ENCODE results near the gene HCFC1R1. TPM values are rescaled to one million over a fixed set of nuclear protein-coding genes. Genes with fewer than 3 reads are reported as not detected.
A peak's percentile ranks its signal among the peaks of the same experiment; 100 is the strongest.

Gene HCFC1R1
- total and polyA plus RNA-seq, 5 donors from 2014 or later = 12.9 to 20.7 (median 18.2) TPM

GRCh38 chr16:2996298-2996697, 27.4 kb downstream of the HCFC1R1 start:
- no peaks in the 10 kb centered on the region for H3K36me3 Mint-ChIP-seq
- no peaks in the 10 kb centered on the region for H3K4me1 ChIP-seq (ENCODE audit: control insufficient read depth, insufficient read depth, low read length, poor library complexity, severe bottlenecking)
- peaks cover 8% of the 10 kb centered on the region for H3K27me3 Mint-ChIP-seq
- no peaks in the 10 kb centered on the region for H3K4me1 Mint-ChIP-seq
- no peaks in the 10 kb centered on the region for H3K9me3 ChIP-seq (ENCODE audit: control insufficient read depth in 2 of 2, low read length in 2 of 2)
- no peaks in the 10 kb centered on the region for H3K9me3 Mint-ChIP-seq
- no peak overlapping the region for H3K4me3 ChIP-seq (ENCODE audit: low read depth, low read length)
- no peaks in the 10 kb centered on the region for H3K27me3 ChIP-seq (ENCODE audit: control insufficient read depth, insufficient read depth, low read length)
- no peak overlapping the region for H3K4me3 Mint-ChIP-seq
- no peak overlapping the region for H3K27ac ChIP-seq (ENCODE audit: insufficient read depth, low read length, poor library complexity, severe bottlenecking)
- no peak for DNase-seq
- H3K27ac Mint-ChIP-seq = no peak overlapping the region
- ATAC-seq (ENCODE audit: low read depth in 2 of 2) = no peak
- no peaks in the 10 kb centered on the region for H3K36me3 ChIP-seq (ENCODE audit: control insufficient read depth, insufficient read depth, low read length)

- no peak overlapping the region for H3K4me3 Mint-ChIP-seq
- Histone ChIP-seq H3K4me3 (ENCODE audit: low read depth, low read length) (no peak overlapping the region), H3K4me1 (ENCODE audit: control insufficient read depth, insufficient read depth, low read length, poor library complexity, severe bottlenecking) (no peaks in the 10 kb centered on the region), H3K36me3 (ENCODE audit: control insufficient read depth, insufficient read depth, low read length) (no peaks in the 10 kb centered on the region), H3K9me3 (ENCODE audit: control insufficient read depth in 2 of 2, low read length in 2 of 2) (no peaks in the 10 kb centered on the region), H3K27me3 (ENCODE audit: control insufficient read depth, insufficient read depth, low read length) (no peaks in the 10 kb centered on the region), H3K27ac (ENCODE audit: insufficient read depth, low read length, poor library complexity, severe bottlenecking) (no peak overlapping the region)
- peaks cover 6% of the 10 kb centered on the region for H3K27me3 Mint-ChIP-seq
- no peaks in the 10 kb centered on the region for H3K36me3 Mint-ChIP-seq
- H3K27ac Mint-ChIP-seq = no peak overlapping the region
- no peak for DNase-seq
- no peaks in the 10 kb centered on the region for H3K9me3 Mint-ChIP-seq
- no peaks in the 10 kb centered on the region for H3K4me1 Mint-ChIP-seq
- ATAC-seq (ENCODE audit: low read depth in 2 of 2) = no peak
Observed at GRCh38 chr16:2992383-2993081, 31.2 kb downstream of the HCFC1R1 start.

GRCh38 chr16:2991566-2992261, 32.0 kb downstream of the HCFC1R1 start:
- H3K9me3 Mint-ChIP-seq = no peaks in the 10 kb centered on the region
- peaks cover 6% of the 10 kb centered on the region for H3K27me3 Mint-ChIP-seq
- no peak overlapping the region for H3K4me3 ChIP-seq (ENCODE audit: low read depth, low read length)
- ATAC-seq (ENCODE audit: low read depth in 2 of 2) (no peak), DNase-seq (no peak)
- no peaks in the 10 kb centered on the region for H3K36me3 ChIP-seq (ENCODE audit: control insufficient read depth, insufficient read depth, low read length)
- H3K36me3 Mint-ChIP-seq = no peaks in the 10 kb centered on the region
- no peak overlapping the region for H3K4me3 Mint-ChIP-seq
- H3K4me1 ChIP-seq (ENCODE audit: control insufficient read depth, insufficient read depth, low read length, poor library complexity, severe bottlenecking) = no peaks in the 10 kb centered on the region
- H3K9me3 ChIP-seq (ENCODE audit: control insufficient read depth in 2 of 2, low read length in 2 of 2) = no peaks in the 10 kb centered on the region
- no peaks in the 10 kb centered on the region for H3K27me3 ChIP-seq (ENCODE audit: control insufficient read depth, insufficient read depth, low read length)
- H3K27ac Mint-ChIP-seq = no peak overlapping the region
- no peaks in the 10 kb centered on the region for H3K4me1 Mint-ChIP-seq
- no peak overlapping the region for H3K27ac ChIP-seq (ENCODE audit: insufficient read depth, low read length, poor library complexity, severe bottlenecking)

- H3K27ac ChIP-seq (ENCODE audit: insufficient read depth, low read length, poor library complexity, severe bottlenecking) = no peak overlapping the region
- Mint-ChIP-seq H3K4me1 (no peaks in the 10 kb centered on the region), H3K9me3 (no peaks in the 10 kb centered on the region), H3K27ac (no peak overlapping the region), H3K36me3 (no peaks in the 10 kb centered on the region), H3K27me3 (peaks cover 6% of the 10 kb centered on the region), H3K4me3 (no peak overlapping the region)
- ATAC-seq (ENCODE audit: low read depth in 2 of 2) = no peak
- no peaks in the 10 kb centered on the region for H3K9me3 ChIP-seq (ENCODE audit: control insufficient read depth in 2 of 2, low read length in 2 of 2)
- no peaks in the 10 kb centered on the region for H3K27me3 ChIP-seq (ENCODE audit: control insufficient read depth, insufficient read depth, low read length)
- H3K4me1 ChIP-seq (ENCODE audit: control insufficient read depth, insufficient read depth, low read length, poor library complexity, severe bottlenecking) = no peaks in the 10 kb centered on the region
- no peak overlapping the region for H3K4me3 ChIP-seq (ENCODE audit: low read depth, low read length)
- DNase-seq = no peak
- no peaks in the 10 kb centered on the region for H3K36me3 ChIP-seq (ENCODE audit: control insufficient read depth, insufficient read depth, low read length)
Observed at GRCh38 chr16:2990891-2991290, 32.9 kb downstream of the HCFC1R1 start.

GRCh38 chr16:2988590-2989099, 35.1 kb downstream of the HCFC1R1 start:
- Histone ChIP-seq H3K27me3 (ENCODE audit: control insufficient read depth, insufficient read depth, low read length) (no peaks in the 10 kb centered on the region), H3K9me3 (ENCODE audit: control insufficient read depth in 2 of 2, low read length in 2 of 2) (no peaks in the 10 kb centered on the region), H3K4me3 (ENCODE audit: low read depth, low read length) (no peak overlapping the region), H3K4me1 (ENCODE audit: control insufficient read depth, insufficient read depth, low read length, poor library complexity, severe bottlenecking) (peaks cover 4% of the 10 kb centered on the region), H3K36me3 (ENCODE audit: control insufficient read depth, insufficient read depth, low read length) (no peaks in the 10 kb centered on the region), H3K27ac (ENCODE audit: insufficient read depth, low read length, poor library complexity, severe bottlenecking) (no peak overlapping the region)
- DNase-seq = no peak
- Mint-ChIP-seq H3K27me3 (peaks cover 10% of the 10 kb centered on the region), H3K4me3 (peak overlapping the region in 2 of 4 donors; percentile 10 to 42), H3K36me3 (no peaks in the 10 kb centered on the region), H3K4me1 (peaks cover 0 to 3% (median 0%) of the 10 kb centered on the region in 4 donors), H3K9me3 (no peaks in the 10 kb centered on the region), H3K27ac (no peak overlapping the region)
- no peak for ATAC-seq (ENCODE audit: low read depth in 2 of 2)

GRCh38 chr16:2987833-2988232, 35.9 kb downstream of the HCFC1R1 start:
- peaks cover 10% of the 10 kb centered on the region for H3K27me3 Mint-ChIP-seq
- H3K36me3 Mint-ChIP-seq = no peaks in the 10 kb centered on the region
- H3K4me3 ChIP-seq (ENCODE audit: low read depth, low read length) = no peak overlapping the region
- no peaks in the 10 kb centered on the region for H3K9me3 Mint-ChIP-seq
- ATAC-seq (ENCODE audit: low read depth in 2 of 2) = no peak
- H3K27me3 ChIP-seq (ENCODE audit: control insufficient read depth, insufficient read depth, low read length) = no peaks in the 10 kb centered on the region
- H3K27ac ChIP-seq (ENCODE audit: insufficient read depth, low read length, poor library complexity, severe bottlenecking) = no peak overlapping the region
- no peaks in the 10 kb centered on the region for H3K36me3 ChIP-seq (ENCODE audit: control insufficient read depth, insufficient read depth, low read length)
- H3K4me1 Mint-ChIP-seq = peaks cover 0 to 6% (median 0%) of the 10 kb centered on the region in 4 donors
- peaks cover 9% of the 10 kb centered on the region for H3K4me1 ChIP-seq (ENCODE audit: control insufficient read depth, insufficient read depth, low read length, poor library complexity, severe bottlenecking)
- no peak overlapping the region for H3K27ac Mint-ChIP-seq
- H3K9me3 ChIP-seq (ENCODE audit: control insufficient read depth in 2 of 2, low read length in 2 of 2) = no peaks in the 10 kb centered on the region
- H3K4me3 Mint-ChIP-seq = no peak overlapping the region
- DNase-seq = no peak

- ATAC-seq (ENCODE audit: low read depth in 2 of 2) = no peak
- peaks cover 0 to 7% (median 0%) of the 10 kb centered on the region in 4 donors for H3K4me1 Mint-ChIP-seq
- H3K27me3 Mint-ChIP-seq = peaks cover 14% of the 10 kb centered on the region
- no peak overlapping the region for H3K27ac Mint-ChIP-seq
- H3K4me3 Mint-ChIP-seq = no peak overlapping the region
- Histone ChIP-seq H3K9me3 (ENCODE audit: control insufficient read depth in 2 of 2, low read length in 2 of 2) (no peaks in the 10 kb centered on the region), H3K27me3 (ENCODE audit: control insufficient read depth, insufficient read depth, low read length) (no peaks in the 10 kb centered on the region), H3K36me3 (ENCODE audit: control insufficient read depth, insufficient read depth, low read length) (no peaks in the 10 kb centered on the region), H3K27ac (ENCODE audit: insufficient read depth, low read length, poor library complexity, severe bottlenecking) (no peak overlapping the region), H3K4me3 (ENCODE audit: low read depth, low read length) (no peak overlapping the region), H3K4me1 (ENCODE audit: control insufficient read depth, insufficient read depth, low read length, poor library complexity, severe bottlenecking) (peaks cover 9% of the 10 kb centered on the region)
- H3K9me3 Mint-ChIP-seq = no peaks in the 10 kb centered on the region
- no peaks in the 10 kb centered on the region for H3K36me3 Mint-ChIP-seq
- no peak for DNase-seq
Observed at GRCh38 chr16:2987286-2987685, 36.5 kb downstream of the HCFC1R1 start.
